ENCODE data around the gene KIRREL1.
A peak's percentile ranks its signal among the peaks of the same experiment; 100 is the strongest.

DNA sequence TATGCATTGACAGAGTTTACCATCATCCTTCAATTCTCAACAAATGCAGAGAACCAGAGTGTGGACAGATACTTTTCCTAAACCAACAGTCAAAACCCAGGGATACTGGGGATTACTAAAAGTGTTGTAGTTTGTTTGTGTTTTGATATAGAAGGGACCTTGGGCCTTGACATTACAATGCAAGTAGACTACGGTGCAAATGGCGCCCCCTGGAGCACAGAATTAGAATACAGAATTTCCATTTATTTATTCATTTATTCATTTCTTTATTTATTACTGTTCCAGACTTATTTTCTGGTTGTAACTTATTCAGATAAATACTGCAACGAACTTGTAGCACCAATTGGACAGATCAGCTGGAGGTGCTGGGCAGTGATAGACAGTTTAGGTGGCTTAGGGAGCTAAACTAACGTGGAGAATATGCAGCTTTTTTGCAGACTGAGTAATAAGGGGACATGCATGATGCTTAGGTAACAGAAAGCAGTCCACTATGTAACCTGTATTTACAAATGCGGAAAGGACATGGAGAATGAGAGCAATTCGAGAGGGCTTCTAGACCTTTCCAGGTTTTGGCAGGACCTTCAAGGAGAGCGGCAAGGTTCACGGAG, 42.6 kb downstream of the KIRREL1 start:
- TF ChIP-seq, protein P1, sequence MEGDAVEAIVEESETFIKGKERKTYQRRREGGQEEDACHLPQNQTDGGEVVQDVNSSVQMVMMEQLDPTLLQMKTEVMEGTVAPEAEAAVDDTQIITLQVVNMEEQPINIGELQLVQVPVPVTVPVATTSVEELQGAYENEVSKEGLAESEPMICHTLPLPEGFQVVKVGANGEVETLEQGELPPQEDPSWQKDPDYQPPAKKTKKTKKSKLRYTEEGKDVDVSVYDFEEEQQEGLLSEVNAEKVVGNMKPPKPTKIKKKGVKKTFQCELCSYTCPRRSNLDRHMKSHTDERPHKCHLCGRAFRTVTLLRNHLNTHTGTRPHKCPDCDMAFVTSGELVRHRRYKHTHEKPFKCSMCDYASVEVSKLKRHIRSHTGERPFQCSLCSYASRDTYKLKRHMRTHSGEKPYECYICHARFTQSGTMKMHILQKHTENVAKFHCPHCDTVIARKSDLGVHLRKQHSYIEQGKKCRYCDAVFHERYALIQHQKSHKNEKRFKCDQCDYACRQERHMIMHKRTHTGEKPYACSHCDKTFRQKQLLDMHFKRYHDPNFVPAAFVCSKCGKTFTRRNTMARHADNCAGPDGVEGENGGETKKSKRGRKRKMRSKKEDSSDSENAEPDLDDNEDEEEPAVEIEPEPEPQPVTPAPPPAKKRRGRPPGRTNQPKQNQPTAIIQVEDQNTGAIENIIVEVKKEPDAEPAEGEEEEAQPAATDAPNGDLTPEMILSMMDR (conservative IDR thresholded peaks at IDR 0.05 in 1 of 2, IDR thresholded peaks at IDR 0.05 in 1 of 2; ENCODE audit: low read depth in 1 of 2, low read length in 2 of 2) = peak; percentile 64 to 74
- TF ChIP-seq EZH2 (IDR thresholded peaks at IDR 0.05; ENCODE audit: low read length, missing control alignments) = no peak

All from fibroblast of lung (primary cell).